GM19452 (cell line): ENCODE data around the gene OR4E1.
"Not testable (repeated sequence)": the region's sequence is repeated elsewhere in the genome, so short reads cannot be mapped to it uniquely, and the experiment has no call there.

ENCODE experiments used
- ATAC-seq: cut with Tn5 transposase; IDR thresholded peaks from one replicate; pipeline ENCODE4 v1.9.1; 2021; ENCODE audit not compliant: unreplicated experiment

Gene OR4E1

GRCh38 chr14:21654215-21654614 is 19.4 kb downstream of the OR4E1 start:
- no peak for ATAC-seq

GRCh38 chr14:21653331-21653885 is 20.2 kb downstream of the OR4E1 start, which contains the start of gene OR4E2:
OR4E2 (plus strand) TSS chr14:21653835; CDS start chr14:21665083, 11,248 bp downstream.
- no peak for ATAC-seq

GRCh38 chr14:21652209-21652808 is 21.3 kb downstream of the OR4E1 start:
- no peak for ATAC-seq

DNA sequence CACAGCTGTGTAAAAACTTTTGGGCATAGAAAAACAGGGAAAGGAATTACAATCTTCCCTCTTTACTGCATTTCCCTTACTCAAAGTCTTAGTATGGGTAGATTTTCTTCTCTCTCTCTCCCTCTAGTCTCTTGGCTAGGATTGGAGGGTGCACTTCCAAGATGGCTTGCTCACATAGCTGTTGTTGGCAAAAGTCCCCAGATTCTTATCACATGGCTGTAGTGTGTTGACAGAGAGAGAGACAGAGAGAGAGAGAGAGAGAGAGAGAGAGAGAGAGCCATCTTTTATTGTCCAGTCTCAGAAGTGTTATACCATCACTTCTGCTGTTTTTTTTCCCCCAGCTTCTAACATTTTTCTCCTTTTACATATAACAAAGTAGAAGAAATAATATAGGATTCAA is 26.2 kb downstream of the OR4E1 start:
- ATAC-seq = no peak

GRCh38 chr14:21643407-21643806 is 30.2 kb downstream of the OR4E1 start:
- no peak for ATAC-seq

DNA sequence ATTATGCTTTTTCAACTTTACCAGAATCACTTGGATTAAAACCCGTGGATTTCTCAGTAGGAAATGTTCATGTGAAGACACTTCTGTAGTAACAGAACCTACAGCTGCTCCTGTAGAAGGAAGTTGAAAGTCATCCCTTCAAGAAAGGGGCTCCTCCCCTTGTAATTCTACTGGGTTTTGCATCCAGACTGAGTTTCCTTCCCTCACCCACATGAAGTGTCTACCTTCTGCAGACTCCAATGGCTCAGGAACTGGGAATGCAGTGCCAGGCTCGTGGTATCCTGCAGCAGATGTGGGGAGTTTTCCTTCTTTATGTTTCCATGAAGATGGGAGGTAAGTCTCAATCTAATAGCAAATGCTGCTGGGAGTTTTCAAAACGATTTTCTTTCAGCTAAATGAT is 30.9 kb downstream of the OR4E1 start:
- no peak for ATAC-seq

DNA sequence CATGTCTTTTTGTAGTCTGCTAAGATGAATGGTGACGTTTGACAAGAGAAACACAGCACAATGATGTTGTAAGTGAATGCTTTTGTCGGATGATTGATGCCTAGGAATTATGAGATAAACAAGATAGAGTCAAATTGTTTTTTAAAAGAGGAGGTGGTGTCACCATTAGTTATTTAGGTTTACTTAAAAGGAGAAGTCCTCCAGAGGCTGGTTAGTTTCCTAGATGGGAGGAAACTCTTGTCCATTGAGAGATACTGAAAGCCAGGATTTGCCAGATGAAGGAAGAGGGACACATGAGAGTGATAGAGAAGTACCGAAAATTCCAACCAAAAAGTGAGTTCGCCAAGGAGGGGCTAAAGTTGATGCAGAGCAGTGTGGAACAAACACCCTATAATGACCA is 38.8 kb downstream of the OR4E1 start, which contains the start of gene OR10G2:
Gene OR10G2 (minus strand): TSS at position 101 of the 400 bp plus-strand sequence. CDS start 98 bp downstream, at position 3.
- ATAC-seq = no peak

DNA sequence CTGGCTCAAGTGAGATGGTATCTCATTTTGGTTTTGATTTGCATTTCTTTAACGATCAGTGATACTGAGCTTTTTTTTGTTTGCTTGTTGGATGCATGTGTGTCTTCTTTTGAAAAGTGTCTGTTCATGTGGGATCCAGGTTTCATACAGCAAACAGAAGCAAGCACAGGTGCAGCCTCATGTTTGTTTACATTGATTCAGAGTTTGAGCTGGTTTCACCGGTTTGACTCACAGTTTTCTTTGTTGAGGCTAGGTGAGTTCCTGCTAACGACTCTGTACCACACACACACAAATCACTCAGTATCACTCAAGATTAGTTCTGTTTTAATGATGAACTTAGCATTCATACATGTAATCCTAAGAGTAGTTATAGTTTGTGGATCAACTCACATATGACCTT is 42.5 kb downstream of the OR4E1 start:
- no peak for ATAC-seq

DNA sequence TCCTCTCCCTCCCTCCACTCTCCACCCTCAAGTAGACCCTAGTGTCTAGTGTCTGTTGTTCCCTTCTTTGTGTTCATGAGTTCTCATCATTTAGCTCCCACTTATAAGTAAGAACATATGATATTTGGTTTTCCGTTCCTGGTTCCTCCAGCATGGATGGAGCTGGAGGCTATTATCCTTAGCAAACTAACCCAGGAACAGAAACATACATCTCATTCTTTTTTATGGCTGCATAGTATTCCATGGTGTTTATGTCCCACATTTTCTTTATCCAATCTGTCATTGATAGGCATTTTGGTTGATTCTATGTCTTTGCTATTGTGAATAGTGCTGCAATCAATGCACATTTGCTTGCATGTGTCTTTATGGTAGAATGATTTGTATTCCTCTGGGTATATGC is 43.1 kb downstream of the OR4E1 start:
- not testable (repeated sequence) for ATAC-seq

- ATAC-seq = no peak
Measured at GRCh38 chr14:21626491-21627230, 47.0 kb downstream of the OR4E1 start.
